ENCODE data around the gene ORMDL1. TPM values are rescaled to one million over a fixed set of nuclear protein-coding genes. Genes with fewer than 3 reads are reported as not detected.

Gene ORMDL1
- polyA plus RNA-seq, 1 donor (not counting 4 experiments of a cell fraction or from before 2014, with no cell fraction given) = 86.2 TPM

DNA sequence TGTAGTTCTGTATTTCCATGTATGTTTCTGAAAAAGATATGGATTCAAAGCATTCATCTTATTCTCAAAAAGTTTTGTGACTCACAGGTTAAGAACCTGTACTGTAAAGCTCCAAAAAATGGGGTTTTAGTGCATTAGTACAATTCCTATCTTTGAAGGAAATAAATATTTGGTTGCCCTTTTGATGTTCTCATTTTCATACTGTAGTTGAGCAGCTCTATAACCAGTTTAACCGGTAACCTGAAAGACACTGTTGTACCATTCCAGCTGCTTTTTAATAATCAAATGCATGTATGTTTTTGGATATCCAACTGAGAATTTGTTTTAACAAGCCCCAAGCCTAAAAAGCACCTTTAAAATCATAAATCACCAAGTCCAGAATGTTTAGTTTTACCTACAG lies 11.9 kb downstream of the ORMDL1 start:
- Histone ChIP-seq H4K20me1 (ENCODE audit: control insufficient read depth, extremely low read depth, insufficient read depth, low read length) (no peaks in the 10 kb centered on the region), H3K27ac (ENCODE audit: control insufficient read depth, insufficient read depth, low read length) (no peak overlapping the region), H2AFZ (ENCODE audit: control insufficient read depth, low read length) (no peak overlapping the region), H3K9me1 (ENCODE audit: control insufficient read depth, extremely low read depth, insufficient read depth, low read length) (no peaks in the 10 kb centered on the region), H3K4me1 (ENCODE audit: control insufficient read depth, extremely low read depth, insufficient read depth, low read length) (no peaks in the 10 kb centered on the region), H3K27me3 (ENCODE audit: control insufficient read depth, extremely low read depth, insufficient read depth, low read length) (no peaks in the 10 kb centered on the region), H3K9ac (ENCODE audit: control insufficient read depth, extremely low read depth, insufficient read depth, low read length) (no peak overlapping the region), H3K79me2 (ENCODE audit: control insufficient read depth, insufficient read depth, low read length) (peaks cover 3% of the 10 kb centered on the region), H3K36me3 (ENCODE audit: control insufficient read depth in 2 of 2, extremely low read depth in 1 of 2, insufficient read depth in 2 of 2, low read length in 2 of 2) (peaks cover 10 to 15% of the 10 kb centered on the region in 2 experiments), H3K9me3 (ENCODE audit: control insufficient read depth, low read depth, low read length) (no peaks in the 10 kb centered on the region), H3K4me2 (ENCODE audit: control insufficient read depth, extremely low read depth, insufficient read depth, low read depth, low read length) (no peak overlapping the region), H3K4me3 (ENCODE audit: control insufficient read depth in 2 of 3, extremely low read depth in 1 of 3, insufficient read depth in 2 of 3, low read depth in 1 of 3, low read length in 3 of 3) (no peak overlapping the region)
- dilution Hi-C loops (cut with MboI; ENCODE audit: extremely low pct_ligation_motif_present, low sequenced_read_pairs) = no loop called here
- no peak for TF ChIP-seq EZH2 (IDR thresholded peaks at IDR 0.05; ENCODE audit: low read length)
- TF ChIP-seq, protein P1, sequence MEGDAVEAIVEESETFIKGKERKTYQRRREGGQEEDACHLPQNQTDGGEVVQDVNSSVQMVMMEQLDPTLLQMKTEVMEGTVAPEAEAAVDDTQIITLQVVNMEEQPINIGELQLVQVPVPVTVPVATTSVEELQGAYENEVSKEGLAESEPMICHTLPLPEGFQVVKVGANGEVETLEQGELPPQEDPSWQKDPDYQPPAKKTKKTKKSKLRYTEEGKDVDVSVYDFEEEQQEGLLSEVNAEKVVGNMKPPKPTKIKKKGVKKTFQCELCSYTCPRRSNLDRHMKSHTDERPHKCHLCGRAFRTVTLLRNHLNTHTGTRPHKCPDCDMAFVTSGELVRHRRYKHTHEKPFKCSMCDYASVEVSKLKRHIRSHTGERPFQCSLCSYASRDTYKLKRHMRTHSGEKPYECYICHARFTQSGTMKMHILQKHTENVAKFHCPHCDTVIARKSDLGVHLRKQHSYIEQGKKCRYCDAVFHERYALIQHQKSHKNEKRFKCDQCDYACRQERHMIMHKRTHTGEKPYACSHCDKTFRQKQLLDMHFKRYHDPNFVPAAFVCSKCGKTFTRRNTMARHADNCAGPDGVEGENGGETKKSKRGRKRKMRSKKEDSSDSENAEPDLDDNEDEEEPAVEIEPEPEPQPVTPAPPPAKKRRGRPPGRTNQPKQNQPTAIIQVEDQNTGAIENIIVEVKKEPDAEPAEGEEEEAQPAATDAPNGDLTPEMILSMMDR (optimal IDR thresholded peaks at IDR 0.05 in 1 of 3, IDR thresholded peaks at IDR 0.05 in 1 of 3, conservative IDR thresholded peaks at IDR 0.05 in 1 of 3; ENCODE audit: extremely low read depth in 1 of 3, insufficient read depth in 2 of 3, low read length in 3 of 3) = no peak
- DNase-seq (ENCODE audit: low read depth, low spot score) (no peak), FAIRE-seq (no peak)

DNA sequence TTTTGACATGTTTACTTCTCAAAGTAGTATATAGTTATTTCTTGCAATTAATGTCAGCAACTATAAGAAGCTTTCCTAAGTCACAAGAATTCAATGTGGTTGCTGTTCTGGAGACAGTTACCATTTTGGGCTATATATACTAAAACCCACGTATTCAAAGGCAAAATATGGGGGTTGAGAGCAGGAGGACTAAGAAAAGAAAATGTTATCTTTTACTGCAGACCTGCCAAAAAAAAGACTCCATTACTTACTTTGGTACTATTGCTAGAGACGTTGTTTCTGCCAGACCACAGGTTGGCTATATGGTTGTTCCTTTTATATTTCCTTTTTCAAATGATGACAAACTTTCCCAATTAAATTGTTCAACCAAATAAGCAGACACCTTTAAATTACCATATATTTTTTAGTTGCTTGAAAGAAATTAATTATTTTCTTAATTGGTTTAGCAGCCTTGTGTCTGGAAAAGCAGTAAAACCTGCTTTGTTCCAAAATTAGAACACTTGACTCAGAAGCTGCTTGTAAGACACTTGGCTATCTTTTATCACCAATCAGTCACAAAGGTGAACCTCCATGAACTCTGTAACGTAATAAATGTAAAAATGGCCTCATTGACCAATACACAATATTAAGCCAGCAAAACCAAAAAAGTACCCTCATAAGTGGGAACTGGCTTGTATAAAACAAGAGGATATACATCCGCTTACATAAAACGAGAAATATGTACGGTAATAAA lies 13.4 kb downstream of the ORMDL1 start:
- Histone ChIP-seq H3K27ac (ENCODE audit: control insufficient read depth, insufficient read depth, low read length) (no peak overlapping the region), H3K27me3 (ENCODE audit: control insufficient read depth, extremely low read depth, insufficient read depth, low read length) (no peaks in the 10 kb centered on the region), H3K4me1 (ENCODE audit: control insufficient read depth, extremely low read depth, insufficient read depth, low read length) (no peaks in the 10 kb centered on the region), H3K36me3 (ENCODE audit: control insufficient read depth in 2 of 2, extremely low read depth in 1 of 2, insufficient read depth in 2 of 2, low read length in 2 of 2) (peaks cover 8 to 15% of the 10 kb centered on the region in 2 experiments), H3K9ac (ENCODE audit: control insufficient read depth, extremely low read depth, insufficient read depth, low read length) (no peak overlapping the region), H3K4me3 (ENCODE audit: control insufficient read depth in 2 of 3, extremely low read depth in 1 of 3, insufficient read depth in 2 of 3, low read depth in 1 of 3, low read length in 3 of 3) (no peak overlapping the region), H3K4me2 (ENCODE audit: control insufficient read depth, extremely low read depth, insufficient read depth, low read depth, low read length) (no peak overlapping the region), H2AFZ (ENCODE audit: control insufficient read depth, low read length) (no peak overlapping the region), H3K9me3 (ENCODE audit: control insufficient read depth, low read depth, low read length) (no peaks in the 10 kb centered on the region), H3K79me2 (ENCODE audit: control insufficient read depth, insufficient read depth, low read length) (no peaks in the 10 kb centered on the region), H4K20me1 (ENCODE audit: control insufficient read depth, extremely low read depth, insufficient read depth, low read length) (no peaks in the 10 kb centered on the region), H3K9me1 (ENCODE audit: control insufficient read depth, extremely low read depth, insufficient read depth, low read length) (no peaks in the 10 kb centered on the region)
- no peak for DNase-seq (ENCODE audit: low read depth, low spot score)
- FAIRE-seq = no peak
- TF ChIP-seq, protein P1 (optimal IDR thresholded peaks at IDR 0.05 in 1 of 3, IDR thresholded peaks at IDR 0.05 in 1 of 3, conservative IDR thresholded peaks at IDR 0.05 in 1 of 3; ENCODE audit: extremely low read depth in 1 of 3, insufficient read depth in 2 of 3, low read length in 3 of 3) = no peak
- TF ChIP-seq EZH2 (IDR thresholded peaks at IDR 0.05; ENCODE audit: low read length) = no peak
- dilution Hi-C loops (cut with MboI; ENCODE audit: extremely low pct_ligation_motif_present, low sequenced_read_pairs) = no loop called here

Measured in keratinocyte (primary cell).